Activated CD4-positive, alpha-beta T cell treated with anti-CD3 and anti-CD28 coated beads, Interleukin-2, amount 50 U/mL, for 4 hours (primary cell): ENCODE data around the gene OR1L6.

ENCODE experiments used
- DNase-seq, 2 experiments: peaks; one replicate each; pipeline ENCODE4 v3.0.0-alpha.2; 2020

Gene OR1L6, protein sequence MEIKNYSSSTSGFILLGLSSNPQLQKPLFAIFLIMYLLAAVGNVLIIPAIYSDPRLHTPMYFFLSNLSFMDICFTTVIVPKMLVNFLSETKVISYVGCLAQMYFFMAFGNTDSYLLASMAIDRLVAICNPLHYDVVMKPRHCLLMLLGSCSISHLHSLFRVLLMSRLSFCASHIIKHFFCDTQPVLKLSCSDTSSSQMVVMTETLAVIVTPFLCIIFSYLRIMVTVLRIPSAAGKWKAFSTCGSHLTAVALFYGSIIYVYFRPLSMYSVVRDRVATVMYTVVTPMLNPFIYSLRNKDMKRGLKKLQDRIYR

DNA sequence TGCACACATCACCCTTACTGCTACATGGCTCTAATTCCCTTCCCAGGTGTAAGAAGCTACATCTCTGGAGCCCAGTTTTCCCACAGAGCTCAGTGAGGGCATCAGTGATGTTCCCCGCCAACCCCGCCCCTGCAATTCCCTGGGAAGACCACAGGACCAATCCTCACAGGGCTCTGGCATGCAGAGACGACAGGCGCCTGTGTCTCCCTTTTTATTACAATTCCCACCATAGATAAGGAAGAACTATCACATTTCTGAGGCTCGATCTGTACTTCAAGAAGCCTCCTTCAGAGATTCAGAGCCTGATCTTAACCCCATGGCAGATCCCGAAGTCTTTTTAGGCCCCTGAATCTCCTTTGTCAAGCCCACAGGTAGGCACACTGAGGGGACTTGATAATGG lies at the start of gene OR1L6:
Gene OR1L6, plus strand, starts transcription at position 301 of the 400 bp plus-strand sequence. CDS start 7,545 bp downstream, outside the sequence.
- DNase-seq = no peak

DNA sequence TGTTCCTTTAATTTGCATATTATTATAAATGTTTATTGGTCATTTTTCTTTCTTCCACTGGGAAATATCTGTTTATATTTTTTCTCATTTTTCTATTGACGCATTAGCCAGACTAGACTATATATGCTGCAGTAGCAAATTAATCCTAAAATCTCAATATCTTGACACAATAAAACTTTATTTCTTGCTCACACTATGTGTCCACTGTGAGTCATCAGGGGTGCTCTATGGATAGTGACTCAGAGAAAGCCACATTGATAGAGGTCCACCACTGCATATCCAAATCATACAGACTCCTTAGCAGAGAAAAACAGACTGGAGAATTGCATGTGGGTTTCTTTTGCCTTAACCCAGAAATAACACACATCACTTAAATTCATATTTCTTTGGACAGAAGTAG lies 46.4 kb upstream of the OR1L6 start:
- no peak for DNase-seq

DNA sequence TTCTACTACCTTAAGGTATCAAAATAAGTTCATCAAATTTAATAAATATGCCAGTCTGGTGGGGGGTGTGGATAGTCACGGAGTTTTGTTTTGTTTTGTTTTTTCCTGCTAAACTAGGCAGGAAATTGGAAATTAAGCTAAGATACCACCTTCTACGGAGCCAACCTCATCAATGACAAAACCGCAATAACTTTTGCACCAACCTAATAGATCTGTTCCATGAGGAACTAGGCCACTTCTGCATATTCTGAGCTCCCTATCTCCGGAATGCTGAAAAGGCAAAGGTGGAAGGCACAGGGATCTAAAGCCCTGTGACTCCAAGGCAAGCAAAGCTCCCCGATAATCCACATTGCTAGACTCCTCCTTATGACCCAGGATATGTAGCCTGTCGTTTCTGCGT lies 24.1 kb upstream of the OR1L6 start:
- DNase-seq = no peak

DNA sequence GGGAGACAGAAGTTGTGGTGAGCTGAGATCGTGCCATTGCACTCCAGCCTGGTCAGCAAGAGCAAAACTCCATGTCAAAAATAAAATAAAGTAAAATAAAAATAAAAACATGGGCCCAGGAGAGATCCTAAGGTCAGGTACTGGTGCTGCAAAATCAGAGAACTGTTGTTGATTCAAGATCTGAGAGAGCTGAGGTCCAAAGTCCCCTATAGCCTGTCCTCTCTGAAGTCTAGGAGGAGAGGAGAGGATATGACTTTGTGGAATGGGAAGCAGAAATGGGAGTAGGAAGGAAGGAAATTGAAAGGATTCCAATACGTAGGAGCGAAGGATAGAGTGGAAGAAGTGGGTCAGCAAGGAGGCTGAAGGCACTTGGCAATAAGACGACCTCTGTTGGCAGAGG lies 22.9 kb upstream of the OR1L6 start:
- DNase-seq = no peak

DNA sequence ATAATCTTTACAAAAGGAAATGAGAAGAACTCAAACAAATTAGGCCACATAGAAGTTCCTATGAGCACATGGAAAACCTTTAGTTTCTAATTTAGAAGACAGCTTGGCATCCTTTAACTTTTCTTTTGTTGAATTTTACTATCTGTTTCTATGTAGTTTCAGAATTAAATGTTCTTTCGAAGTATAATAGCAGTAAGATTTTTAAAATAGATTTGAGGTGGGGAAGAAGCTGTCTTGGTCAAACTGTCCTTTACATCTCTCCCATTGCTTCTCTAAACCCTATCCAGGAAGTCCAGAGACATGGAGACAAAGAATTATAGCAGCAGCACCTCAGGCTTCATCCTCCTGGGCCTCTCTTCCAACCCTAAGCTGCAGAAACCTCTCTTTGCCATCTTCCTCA lies 18.4 kb upstream of the OR1L6 start, which contains the start of gene OR1L4:
Gene OR1L4, plus strand, starts transcription at position 301 of the 400 bp plus-strand sequence. Its CDS starts 0 bp downstream, at position 301.
- DNase-seq = no peak

DNA sequence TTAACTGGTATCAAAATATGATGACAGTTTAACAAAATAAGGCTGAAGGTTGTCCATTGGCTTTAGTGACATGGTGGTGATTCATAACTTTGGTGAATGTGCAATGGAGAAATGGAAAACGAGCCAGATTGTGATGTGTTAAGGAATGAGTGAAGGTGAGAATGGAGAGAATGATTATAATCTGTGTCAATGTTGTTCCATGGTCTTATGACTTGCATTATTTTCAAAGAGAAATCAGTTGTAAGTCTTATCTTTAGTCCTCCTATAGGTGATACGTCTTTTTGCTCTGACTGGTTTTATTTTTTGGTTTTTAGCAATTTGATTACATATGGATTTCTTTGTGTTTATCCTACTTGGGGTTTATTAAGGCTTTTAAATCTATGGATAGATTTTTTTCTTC lies 12.7 kb downstream of the OR1L6 start:
- no peak for DNase-seq

DNA sequence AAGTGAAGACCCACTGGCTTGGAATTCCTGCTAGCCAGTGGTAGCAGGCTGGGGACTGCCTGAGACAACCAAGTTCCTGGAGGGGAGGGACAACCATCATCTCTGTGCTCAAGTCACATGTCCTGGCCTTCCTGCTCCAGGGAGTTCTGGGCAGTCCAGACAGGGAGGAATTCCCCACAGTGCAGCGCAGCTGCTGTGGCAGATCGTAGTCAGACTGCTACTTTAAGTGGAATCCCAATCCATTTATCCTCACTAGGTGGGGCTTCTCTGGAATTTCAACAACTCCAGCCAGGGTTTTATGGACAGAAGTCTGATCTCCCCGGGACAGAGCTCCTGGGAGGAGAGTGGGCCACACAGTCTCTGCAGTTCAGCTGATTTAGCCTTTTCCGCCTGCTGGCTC lies 25.7 kb downstream of the OR1L6 start:
- DNase-seq = no peak

DNA sequence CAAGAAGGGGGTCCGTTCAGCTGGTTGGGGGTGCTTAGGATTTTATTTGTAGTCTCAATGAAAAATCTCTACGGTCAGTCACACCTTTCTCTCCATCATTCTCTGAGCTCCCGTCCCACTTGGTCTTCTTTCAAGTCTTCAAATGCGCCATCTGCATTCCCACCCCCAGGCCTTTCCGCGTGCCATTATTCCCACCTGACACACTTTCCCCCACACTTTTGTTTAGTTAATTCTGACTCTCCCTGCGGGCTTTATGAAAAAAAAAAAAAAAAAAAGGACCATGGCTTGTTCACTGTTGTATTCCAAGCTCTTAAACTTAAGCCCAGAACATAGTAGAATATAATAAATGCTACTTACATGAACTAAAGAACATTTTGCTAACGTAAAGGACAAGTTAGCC lies 34.9 kb downstream of the OR1L6 start:
- DNase-seq = no peak

DNA sequence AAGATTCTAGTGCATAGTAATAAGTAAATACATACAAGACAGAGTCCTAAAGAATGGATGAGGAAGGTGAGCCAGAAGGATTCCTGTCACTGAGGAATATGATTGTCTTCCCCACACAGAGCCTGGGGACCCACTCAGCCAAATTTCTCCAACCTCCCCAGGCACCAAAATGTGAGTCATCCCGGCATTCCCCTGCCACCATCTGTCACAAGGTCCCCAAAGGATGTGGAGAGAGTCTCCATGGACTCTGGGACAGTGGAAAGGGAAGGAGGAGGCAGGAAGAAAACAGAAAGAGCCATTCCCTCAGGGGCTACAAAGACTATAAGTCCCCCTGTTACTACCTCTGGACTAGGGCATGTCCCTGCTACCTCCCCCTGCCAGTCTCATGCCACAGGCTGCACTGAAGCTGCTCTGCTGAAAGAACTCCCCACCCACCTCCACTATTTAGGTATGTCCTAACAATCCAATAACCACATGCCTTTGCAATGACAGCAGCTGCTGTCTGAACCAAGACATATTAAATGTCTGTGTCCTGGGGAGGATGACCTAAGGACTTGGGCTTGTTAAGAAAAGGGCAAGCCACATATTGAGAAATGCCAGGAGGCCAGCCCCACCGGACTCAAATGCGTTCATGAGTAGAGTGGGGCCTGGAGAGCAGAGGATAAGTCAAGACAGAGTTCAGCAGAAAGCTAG lies 36.0 kb downstream of the OR1L6 start:
- no peak for DNase-seq

DNA sequence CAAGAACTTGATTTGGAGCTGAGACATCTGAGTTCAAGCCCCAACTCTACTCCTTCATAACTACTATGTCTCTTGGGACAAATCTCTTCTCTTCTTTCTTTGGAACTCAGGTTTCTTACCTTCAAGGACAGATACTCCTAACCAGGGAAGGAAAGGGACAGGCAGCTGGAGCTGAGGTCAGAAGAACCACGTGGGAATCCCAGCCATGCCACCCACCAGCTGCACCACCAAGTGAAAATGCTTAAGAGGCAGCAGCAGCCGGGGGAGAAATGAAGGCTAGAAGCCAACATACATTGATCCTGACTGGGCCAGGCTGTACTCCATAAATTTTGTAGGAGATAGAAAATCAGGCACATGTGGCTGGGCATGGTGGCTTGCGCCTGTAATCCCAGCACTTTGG lies 37.1 kb downstream of the OR1L6 start:
- no peak for DNase-seq

DNA sequence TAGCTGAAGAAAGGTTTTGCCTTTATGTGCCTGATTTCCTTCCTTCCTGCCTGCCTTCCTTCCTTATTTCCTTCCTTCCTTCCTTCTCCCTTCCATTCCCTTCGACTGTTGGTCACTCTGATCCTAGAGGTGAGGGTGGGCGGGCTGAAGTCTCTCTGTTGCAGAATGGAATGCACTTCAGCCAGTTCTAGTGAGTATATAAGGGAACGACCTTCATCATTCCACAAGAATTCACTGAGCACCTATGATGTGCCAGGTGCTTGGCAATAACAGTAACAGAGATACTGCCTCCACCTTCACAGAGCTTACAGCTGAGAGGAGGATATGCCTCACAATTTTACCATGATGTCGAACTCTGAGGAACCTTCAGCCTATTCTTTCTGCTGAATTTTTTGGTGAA lies 37.9 kb downstream of the OR1L6 start:
- no peak for DNase-seq

DNA sequence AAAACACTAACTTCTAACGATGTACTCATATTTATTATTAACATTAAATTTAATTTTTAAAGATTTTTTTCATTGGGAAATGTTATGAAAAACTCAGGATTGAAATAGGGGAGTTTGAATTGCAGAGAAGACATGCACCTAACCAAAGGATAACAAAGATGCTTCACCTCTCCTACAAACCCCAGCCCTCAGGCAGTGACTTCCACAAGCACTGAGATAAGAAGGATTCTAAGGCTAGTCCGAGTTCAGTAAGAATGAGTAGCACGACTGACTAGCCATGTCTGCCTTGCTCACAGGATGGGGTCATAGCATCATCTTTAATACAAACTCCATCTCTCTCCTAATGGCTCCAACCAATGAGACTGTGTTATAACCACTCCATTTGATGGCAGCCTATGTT lies 39.6 kb downstream of the OR1L6 start:
- DNase-seq = no peak

DNA sequence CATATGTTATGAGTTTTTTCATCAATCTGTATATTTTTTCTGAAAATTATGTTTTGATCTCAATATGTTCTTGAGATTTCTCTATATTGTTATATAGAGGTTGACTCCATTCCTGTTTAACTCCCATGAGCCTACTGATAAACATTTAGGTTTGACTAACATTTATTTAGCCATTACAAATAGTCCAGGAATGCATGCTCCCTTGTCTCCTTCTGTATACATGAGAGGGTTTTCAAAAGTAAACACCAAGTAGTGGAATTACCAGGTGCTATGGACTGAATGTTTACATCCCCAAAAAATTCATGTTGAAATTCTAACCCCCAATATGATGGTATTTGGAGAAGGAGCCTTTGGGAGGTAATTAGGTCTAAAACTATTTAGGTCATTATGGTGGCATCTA lies 43.2 kb downstream of the OR1L6 start:
- no peak for DNase-seq

DNA sequence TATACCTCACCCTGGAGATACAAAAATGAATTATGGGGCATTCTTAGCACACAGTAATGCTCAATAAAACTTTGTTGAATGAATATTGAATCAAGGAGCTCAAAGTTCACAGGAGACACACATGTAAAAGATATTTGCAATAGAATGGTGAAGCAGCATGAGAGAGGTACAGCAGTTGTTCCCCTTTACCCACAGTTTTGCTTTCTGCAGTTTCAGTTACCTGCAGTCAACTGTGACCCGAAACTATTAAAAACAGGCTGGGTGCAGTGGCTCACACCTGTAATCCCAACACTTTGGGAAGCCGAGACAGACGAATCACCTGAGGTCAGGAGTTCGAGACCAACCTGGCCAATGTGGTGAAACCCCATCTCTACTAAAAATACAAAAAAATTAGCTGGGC lies 44.2 kb downstream of the OR1L6 start:
- no peak for DNase-seq

DNA sequence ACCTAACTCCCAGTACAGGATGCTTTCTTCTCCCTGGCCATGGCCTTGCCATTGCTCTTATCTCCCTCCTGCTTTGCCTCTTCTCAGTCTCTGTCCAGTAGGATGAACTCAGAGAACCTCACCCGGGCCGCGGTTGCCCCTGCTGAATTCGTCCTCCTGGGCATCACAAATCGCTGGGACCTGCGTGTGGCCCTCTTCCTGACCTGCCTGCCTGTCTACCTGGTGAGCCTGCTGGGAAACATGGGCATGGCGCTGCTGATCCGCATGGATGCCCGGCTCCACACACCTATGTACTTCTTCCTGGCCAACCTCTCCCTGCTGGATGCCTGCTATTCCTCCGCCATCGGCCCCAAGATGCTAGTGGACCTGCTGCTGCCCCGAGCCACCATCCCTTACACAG lies 46.7 kb downstream of the OR1L6 start, which contains the start of gene OR5C1:
Gene OR5C1, plus strand, starts transcription at position 103 of the 400 bp plus-strand sequence. Its CDS starts 0 bp downstream, at position 103.
- DNase-seq = no peak

DNA sequence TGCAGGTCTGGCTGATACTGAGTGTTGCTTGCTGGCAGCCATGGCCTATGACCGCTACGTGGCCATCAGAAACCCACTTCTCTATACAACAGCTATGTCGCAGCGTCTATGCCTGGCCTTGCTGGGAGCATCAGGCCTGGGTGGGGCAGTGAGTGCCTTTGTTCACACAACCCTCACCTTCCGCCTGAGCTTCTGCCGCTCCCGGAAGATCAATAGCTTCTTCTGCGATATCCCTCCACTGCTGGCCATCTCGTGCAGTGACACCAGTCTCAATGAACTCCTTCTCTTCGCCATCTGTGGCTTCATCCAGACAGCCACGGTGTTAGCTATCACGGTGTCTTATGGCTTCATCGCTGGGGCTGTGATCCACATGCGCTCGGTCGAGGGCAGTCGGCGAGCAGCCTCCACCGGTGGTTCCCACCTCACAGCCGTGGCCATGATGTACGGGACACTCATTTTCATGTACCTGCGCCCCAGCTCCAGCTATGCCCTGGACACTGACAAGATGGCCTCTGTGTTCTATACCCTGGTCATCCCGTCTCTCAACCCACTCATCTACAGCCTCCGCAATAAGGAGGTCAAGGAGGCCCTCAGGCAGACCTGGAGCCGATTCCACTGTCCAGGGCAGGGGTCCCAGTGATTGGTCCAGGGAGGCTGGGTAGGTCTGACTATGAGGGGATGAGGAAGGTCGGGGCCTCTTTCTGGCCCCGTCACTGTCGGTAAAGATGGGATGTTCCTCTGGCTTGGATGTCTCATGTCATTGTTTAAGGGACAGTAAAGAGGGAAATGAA lies 47.3 kb downstream of the OR1L6 start:
- no peak for DNase-seq

DNA sequence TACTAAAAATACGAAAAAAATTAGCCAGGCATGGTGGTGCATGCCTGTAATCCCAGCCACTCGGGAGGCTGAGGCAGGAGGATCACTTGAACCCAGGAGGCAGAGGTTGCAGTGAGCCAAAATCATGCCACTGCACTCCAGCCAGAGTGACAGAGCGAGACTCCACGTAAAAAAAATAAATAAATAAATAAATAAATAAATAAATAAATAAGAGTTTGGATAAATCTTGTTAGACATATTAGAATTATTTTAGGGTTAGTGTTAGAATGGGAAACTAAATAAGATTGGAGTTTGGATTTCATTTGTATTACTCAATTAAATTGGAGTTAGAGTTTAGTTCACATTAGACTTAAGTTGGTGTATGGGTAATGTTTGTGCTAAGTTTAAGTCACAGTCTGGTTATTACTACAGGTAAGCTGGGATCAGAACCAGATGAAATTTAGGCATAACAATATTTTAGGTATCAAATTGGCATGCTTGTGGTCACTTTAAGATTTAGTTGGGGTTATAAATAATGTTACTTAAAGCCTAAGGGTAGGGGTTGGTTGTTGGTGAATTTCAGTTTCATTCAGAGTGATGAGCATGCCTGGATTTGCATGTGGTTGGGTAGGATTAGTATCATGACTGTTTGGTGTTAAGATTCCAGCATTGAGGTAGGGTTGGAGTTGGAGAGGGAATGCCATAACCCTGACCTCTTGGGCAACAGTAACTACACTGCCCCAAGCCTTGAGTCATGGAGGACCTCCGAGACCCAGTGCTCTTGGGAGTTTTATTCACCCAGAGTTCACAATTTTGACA lies 50.0 kb downstream of the OR1L6 start:
- no peak for DNase-seq

DNA sequence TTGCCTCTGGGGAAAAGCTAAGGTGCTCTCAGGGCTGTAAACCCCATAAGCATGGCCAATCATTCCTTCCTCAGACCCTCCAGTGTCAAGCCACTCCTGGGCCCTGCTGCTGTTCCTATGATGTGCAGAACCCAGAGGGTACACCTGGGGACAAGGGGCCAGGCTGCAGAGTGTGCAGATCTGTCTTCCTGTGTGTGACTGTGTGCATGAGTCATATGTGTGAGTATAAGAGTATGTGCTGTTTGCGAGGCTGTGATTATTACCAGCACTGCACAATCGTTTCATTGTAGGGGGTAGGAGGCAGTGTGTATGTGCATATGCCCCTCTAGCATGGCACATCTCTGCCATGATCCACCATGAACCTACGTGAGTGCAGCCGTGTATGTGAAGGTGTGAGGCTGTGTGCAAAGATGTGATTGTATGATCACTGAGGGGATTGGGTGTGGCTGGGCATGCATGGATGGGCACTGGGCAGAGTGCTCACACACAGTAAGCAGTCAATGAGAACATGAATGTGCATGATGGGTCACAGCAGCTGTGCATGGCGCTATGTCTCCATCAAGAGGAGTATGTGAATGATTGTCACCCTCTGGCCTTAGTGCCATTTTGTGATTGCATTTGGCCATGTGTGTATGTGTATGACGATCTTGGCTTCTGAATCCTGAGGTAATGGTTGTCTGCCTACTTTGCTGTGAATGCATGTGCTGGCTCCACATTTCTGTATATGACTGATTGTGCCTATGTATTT lies 55.4 kb downstream of the OR1L6 start:
- DNase-seq = no peak
